Measurements from ENCODE around the gene CAPRIN1.
"Not testable (repeated sequence)": the region's sequence is repeated elsewhere in the genome, so short reads cannot be mapped to it uniquely, and the experiment has no call there.

CAPRIN1 gene

DNA sequence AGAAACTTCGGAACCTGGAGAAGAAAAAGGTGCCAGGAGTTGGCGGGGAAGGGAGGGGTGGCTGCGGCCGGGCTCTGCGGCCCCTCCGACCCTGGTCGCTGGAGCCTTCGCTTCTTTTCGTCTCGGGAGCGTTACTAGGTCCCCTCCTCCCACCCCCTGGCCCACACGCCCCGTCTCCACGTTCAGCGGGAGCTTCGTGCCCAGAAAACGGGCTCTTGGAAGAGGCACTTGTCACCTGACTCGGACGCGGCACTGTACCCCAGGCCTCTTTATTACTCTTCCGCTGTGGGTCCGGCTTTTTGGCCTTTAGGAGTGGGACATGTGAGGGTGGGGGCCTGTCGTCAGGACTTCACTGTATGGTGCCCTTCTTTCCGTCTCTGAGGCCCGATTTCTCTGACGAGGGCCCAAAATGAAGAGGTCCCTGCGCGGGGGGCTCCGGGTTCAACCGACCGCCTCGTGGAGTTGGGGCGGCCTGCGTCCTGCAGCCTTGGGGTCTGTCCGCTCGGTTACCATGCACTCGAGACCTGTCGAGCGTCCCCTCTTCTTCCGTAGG is 1.2 kb downstream of the CAPRIN1 start:
- peak in 1 of 2 experiments; percentile 15 for DNase-seq

DNA sequence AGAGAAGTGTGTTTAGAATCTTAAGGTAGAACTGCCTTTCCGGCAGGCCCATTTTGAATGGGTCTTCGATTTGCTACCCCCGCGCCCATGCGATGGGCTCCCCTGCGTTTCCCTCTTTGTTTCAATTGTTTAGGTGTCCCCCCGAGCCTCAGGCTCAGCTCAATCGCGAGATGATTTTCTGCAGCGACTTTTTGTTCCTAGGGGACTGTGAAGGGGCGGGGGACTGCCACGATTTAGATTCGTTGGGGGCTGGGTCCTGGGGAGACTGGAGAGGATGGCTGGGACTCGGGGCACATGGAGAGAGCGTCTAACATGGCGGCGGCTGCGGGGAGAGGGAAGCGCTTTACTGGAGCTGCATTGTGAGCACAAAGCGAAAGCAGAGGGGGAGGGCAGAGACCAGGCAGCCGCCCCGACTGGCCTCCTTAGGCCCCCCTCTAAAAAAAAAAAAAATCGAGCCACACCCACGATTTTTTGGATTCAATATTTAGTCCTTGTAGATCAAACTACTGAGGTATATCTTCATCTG is 1.7 kb downstream of the CAPRIN1 start:
- peak; percentile 43 to 55 for DNase-seq

DNA sequence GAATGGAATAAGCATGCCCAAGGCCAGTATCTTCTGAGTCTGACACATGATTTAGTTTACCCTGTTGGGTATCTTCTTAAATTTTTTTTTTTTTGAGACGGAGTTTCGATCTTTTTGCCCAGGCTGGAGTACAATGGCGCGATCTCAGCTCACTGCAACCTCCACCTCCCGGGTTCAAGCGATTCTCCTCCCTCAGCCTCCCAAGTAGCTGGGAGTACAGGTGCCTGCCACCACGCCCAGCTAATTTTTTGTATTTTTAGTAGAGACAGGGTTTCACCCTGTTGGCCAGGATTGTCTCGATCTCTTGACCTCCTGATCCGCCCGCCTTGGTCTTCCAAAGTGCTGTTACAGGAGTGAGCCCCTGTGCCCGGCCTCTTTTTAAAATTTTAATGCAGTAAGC is 2.8 kb downstream of the CAPRIN1 start:
- DNase-seq, result not testable (repeated sequence)

DNA sequence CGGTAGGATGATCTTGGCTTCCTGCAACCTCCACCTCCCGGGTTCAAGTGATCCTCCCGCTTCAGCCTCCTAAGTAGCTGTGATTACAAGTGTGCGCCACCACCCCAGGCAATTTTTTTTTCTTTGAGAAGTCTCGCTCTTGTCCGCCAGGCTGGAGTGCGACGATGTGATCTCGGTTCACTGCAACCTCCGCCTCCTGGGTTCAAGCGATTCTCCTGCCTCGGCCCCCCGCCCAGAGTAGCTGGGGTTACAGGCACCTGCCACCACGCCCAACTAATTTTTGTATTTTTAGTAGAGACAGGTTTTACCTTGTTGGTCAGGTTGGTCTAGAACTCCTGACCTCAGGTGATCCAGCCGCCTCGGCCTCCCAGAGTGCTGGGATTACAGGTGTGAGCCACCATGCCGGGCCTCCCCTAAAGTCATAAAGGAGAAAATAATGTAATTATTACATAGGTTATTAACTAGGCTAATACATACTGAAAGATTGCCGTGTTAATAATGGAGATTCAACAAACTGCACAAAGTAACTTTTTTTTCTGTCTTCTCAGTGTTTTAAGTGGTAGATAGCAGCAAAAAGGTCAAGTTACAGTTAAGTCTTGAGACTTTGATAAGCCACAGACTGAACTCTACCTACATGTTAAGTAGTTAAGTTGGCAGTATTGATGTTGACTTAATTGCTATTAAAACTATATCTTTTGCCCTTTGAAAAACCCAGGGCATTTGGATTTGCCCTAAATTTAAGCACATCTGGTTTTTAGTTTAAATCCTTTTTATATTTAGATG is 3.9 kb downstream of the CAPRIN1 start:
- DNase-seq, result no peak

DNA sequence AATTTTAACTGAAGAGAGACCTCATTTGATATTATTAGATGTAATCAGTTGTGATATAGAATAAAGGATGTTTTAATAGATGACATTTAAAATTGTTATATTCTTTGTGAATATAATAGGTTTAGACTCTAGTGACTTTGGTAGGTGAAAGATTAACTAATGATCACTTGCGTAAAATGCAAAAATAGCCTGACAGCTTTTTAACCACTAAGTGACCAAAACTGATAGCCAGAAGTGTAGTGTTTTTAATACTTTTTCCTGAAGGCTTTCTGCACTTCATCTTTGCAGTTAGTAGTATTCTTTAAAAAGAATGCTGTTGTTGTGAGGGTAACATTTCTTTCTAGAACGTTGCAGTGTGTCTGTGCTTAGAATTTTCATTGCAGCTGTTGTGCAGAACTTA is 5.1 kb downstream of the CAPRIN1 start:
- DNase-seq, result no peak

GRCh38 chr11:34063061-34063795 is 11.7 kb downstream of the CAPRIN1 start:
- DNase-seq, result no peak

DNA sequence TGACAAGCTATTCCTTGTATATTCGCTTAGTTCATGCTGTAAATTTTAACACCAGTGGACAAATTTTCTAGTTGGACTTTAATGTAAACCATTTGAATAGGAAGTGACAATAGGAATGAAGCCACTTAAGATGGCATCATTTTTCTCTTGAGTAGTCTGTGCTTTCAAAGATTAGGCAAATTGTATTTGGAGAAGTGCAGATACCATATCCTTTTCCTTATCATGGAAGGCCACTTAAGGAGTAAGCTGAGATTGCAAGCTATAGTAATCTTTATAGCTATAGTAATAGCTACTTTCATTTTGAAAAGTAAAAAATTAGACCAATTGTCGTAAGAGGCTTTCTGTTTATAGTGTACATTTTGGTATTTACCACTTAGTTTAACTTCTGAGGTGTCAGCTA is 12.8 kb downstream of the CAPRIN1 start:
- DNase-seq, result no peak

GRCh38 chr11:34065505-34066203 is 14.1 kb downstream of the CAPRIN1 start:
- DNase-seq, result no peak

DNA sequence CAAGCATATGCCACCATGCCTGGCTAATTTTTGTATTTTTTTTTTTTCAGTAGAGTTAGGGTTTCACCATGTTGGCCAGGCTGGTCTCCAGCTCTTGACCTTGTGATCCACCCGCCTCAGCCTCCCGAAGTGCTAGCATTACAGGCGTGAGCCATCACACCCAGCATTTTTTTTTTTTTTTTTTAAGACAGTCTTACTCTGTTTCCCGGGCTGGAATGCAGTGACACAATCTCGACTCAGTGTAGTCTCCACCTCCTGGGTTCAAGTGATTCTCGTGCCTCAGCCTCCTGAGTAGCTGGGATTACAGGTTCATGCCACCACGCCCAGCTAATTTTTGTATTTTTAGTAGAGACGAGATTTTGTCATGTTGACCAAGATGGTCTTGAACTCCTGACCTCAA is 15.2 kb downstream of the CAPRIN1 start:
- not testable (repeated sequence) for DNase-seq

GRCh38 chr11:34067383-34068065 is 16.0 kb downstream of the CAPRIN1 start:
- no peak for DNase-seq

- no peak for DNase-seq
Measured at GRCh38 chr11:34068111-34068510, 16.6 kb downstream of the CAPRIN1 start.

GRCh38 chr11:34071306-34071705 is 19.8 kb downstream of the CAPRIN1 start:
- not testable (repeated sequence) for DNase-seq

DNA sequence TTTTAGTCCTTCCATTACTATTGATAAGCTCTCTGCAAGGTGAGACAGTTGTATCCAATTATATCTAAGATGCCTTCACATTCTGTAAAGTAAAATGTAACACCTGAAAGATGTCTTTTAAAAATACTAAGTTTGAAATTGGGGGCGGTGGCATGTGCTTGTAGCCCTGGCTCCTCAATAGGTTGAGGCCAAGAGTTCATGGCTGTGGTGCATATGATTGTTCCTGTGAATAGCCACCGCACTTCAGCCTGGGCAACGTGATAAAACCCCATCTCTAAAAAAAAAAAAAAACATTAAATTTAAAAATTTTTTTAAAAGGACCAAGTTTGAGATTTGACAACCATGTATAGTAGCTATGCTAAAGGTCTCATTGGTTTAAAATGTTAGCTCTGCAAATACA is 20.5 kb downstream of the CAPRIN1 start:
- no peak for DNase-seq

DNA sequence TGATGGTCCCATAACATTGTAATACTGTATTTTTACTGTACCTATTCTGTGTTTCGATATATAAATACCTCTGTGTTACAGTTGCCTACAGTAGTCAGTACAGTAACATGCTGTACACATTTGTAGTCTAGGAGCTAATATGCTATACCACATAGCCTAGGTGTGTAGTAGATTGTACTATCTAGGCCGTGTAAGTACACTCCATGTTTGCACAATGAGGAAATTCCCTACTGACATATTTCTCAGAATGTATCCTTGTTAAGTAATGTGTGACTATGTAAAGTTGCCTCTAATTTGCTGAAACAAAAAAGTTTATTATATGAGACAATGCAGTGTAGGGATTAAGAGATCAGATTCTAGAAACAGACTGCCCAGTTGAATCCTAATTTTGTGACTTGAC is 21.3 kb downstream of the CAPRIN1 start:
- no peak for DNase-seq

DNA sequence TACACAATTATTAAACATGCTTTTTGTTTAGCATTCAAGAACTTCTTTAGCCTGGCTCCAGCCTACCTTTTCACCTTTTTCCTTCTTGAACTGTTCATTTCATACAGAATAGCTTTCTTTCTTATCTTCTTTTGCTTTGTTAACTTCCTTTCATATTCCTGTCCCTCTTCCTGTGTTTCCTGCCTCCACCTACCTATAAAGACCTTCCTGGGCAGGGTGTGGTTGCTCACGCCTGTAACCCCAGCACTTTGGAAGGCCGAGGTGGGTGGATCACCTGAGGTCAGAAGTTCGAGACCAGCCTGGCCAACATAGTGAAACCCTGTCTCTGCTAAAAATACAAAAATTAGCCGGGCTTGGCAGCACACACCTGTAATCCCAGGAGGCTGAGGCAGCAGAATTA is 22.9 kb downstream of the CAPRIN1 start:
- DNase-seq, result no peak

DNA sequence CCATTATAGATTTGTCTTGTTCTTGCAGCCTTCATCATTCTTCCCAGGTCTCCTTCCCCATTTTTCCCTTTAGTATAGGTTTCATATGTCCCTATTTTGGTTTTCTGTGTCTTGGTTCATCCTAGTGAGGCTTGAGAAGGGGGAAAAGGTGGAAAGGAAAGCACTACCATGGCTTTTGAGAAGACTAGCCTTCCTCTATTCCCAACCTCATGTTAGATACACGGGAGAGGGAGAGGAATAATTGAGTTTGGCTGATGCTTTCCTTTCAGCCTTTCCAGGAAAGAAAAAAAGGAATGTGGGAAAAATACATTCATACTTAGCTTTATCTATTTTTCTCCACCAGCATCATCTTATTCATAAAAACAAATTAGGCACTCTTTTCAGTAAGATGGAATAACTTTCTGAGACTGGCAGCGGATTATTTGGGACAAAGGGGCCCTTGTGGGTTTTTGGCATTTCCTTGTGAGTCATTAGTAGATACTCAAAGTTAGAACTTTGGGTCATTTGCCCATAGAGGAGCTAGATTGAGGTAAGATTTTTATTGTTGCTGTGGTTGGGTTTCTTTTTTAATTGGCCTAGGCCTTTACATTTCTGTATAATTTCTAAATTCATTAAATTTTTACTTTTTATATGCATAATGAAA is 23.8 kb downstream of the CAPRIN1 start:
- DNase-seq, result no peak

GRCh38 chr11:34080609-34081008 is 29.1 kb downstream of the CAPRIN1 start:
- DNase-seq, result no peak

GRCh38 chr11:34084637-34085036 is 33.1 kb downstream of the CAPRIN1 start:
- no peak for DNase-seq

- DNase-seq, result no peak
Measured at GRCh38 chr11:34086554-34087283, 35.2 kb downstream of the CAPRIN1 start.

- no peak for DNase-seq
Measured at GRCh38 chr11:34091825-34092224, 40.3 kb downstream of the CAPRIN1 start.

- DNase-seq, result not testable (repeated sequence)
Measured at GRCh38 chr11:34094900-34095299, 43.4 kb downstream of the CAPRIN1 start.
